ENCODE measurements around the gene SNN.

The SNN gene

DNA sequence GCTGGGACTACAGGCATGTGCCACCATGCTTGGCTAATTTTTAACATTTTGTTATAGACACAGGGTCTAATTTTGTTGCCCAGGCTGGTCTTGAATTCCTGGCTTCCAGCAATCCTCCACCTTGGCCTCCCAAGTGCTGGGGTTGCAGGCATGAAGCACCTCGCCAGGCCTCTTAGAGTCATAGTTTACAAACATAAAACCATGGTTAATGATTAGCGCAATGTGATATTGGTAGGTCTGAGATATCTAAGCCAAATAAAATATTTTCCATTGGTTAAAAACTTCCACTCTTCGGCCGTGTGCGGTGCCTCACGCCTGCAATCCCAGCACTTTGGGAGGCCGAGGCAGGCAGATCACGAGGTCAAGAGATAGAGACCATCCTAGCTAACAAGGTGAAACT, 57.8 kb downstream of the SNN start:
- Histone ChIP-seq H3K36me3 (ENCODE audit: control insufficient read depth in 1 of 2, insufficient read depth in 2 of 2, low read length in 2 of 2) (peaks cover 28 to 33% of the 10 kb centered on the region in 2 experiments), H2AFZ (ENCODE audit: insufficient read depth, low read length, poor library complexity) (no peak overlapping the region), H3K4ac (ENCODE audit: low read depth, low read length) (no peak overlapping the region), H3K18ac (ENCODE audit: low read length) (no peak overlapping the region), H3K79me1 (ENCODE audit: low read length) (no peaks in the 10 kb centered on the region), H3K9ac (ENCODE audit: low read length) (no peak overlapping the region), H3K4me1 (ENCODE audit: control insufficient read depth in 1 of 2, insufficient read depth in 2 of 2, low read length in 2 of 2) (no peaks in the 10 kb centered on the region), H3K4me3 (ENCODE audit: low read depth, low read length) (no peak overlapping the region), H3K79me2 (ENCODE audit: control insufficient read depth, insufficient read depth, low read length, poor library complexity) (no peaks in the 10 kb centered on the region), H3K9me3 (ENCODE audit: insufficient read depth, low read depth, low read length) (no peaks in the 10 kb centered on the region), H2BK12ac (ENCODE audit: low read length) (no peak overlapping the region), H3K14ac (ENCODE audit: low read length) (no peak overlapping the region), H3K27ac (ENCODE audit: low read depth, low read length) (no peak overlapping the region), H3K4me2 (ENCODE audit: low read length) (no peak overlapping the region), H2BK120ac (ENCODE audit: insufficient read depth, low read length, poor library complexity) (no peak overlapping the region), H2BK5ac (ENCODE audit: low read depth, low read length, poor library complexity) (no peak overlapping the region), H4K8ac (ENCODE audit: low read depth, low read length) (no peak overlapping the region), H4K12ac (ENCODE audit: low read depth, low read length) (no peak overlapping the region), H4K91ac (ENCODE audit: low read depth, low read length) (no peak overlapping the region), H3K23ac (ENCODE audit: low read length) (no peak overlapping the region), H2AK5ac (ENCODE audit: low read length) (no peak overlapping the region), H3K27me3 (ENCODE audit: insufficient read depth, low read length) (no peaks in the 10 kb centered on the region)
- DNase-seq, result no peak
- WGBS (ENCODE audit: extremely low coverage, insufficient coverage, insufficient read length), result no CpG with 5 or more reads among the region's 8 CpGs

DNA sequence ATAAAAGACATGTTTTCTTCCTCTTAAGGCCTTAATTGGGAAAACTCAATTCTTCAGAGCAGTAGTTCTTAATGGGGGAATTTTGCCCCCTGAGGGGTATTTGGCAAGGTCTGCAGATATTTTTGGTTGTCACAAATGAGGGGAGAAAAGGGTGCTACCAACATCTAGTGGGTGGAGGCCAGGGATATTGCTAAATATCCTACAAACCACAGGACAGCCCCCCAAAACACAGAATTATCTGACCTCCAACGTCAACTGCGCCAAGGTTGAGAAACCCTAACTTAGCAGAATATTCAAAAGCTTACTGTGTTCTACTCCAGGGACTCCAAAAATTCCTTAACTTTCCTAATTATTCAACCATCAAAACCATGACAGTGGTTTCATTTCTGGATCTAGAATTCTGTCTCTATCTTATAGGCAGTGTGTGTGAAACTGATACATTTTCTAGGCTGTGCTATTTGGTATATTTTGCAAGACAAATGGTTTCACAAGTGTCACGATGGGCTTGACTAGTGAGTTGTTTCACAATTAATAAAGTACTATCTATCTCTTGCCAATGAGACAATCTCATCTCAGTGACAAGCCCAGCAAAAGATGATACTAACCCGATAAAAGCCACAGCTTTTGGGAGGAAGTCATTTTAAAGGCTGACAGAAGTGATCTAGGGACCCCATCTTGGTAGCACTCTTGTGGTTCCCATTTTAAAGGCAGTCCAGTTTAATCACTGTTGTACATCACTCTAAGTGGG, 59.7 kb downstream of the SNN start:
- Histone ChIP-seq H3K4me1 (ENCODE audit: control insufficient read depth in 1 of 2, insufficient read depth in 2 of 2, low read length in 2 of 2) (no peaks in the 10 kb centered on the region), H3K18ac (ENCODE audit: low read length) (no peak overlapping the region), H2AFZ (ENCODE audit: insufficient read depth, low read length, poor library complexity) (no peak overlapping the region), H3K79me2 (ENCODE audit: control insufficient read depth, insufficient read depth, low read length, poor library complexity) (no peaks in the 10 kb centered on the region), H3K4ac (ENCODE audit: low read depth, low read length) (no peak overlapping the region), H2BK5ac (ENCODE audit: low read depth, low read length, poor library complexity) (no peak overlapping the region), H3K27ac (ENCODE audit: low read depth, low read length) (no peak overlapping the region), H3K4me2 (ENCODE audit: low read length) (no peak overlapping the region), H2AK5ac (ENCODE audit: low read length) (no peak overlapping the region), H3K23ac (ENCODE audit: low read length) (no peak overlapping the region), H3K27me3 (ENCODE audit: insufficient read depth, low read length) (no peaks in the 10 kb centered on the region), H3K79me1 (ENCODE audit: low read length) (no peaks in the 10 kb centered on the region), H4K91ac (ENCODE audit: low read depth, low read length) (no peak overlapping the region), H4K8ac (ENCODE audit: low read depth, low read length) (no peak overlapping the region), H4K12ac (ENCODE audit: low read depth, low read length) (no peak overlapping the region), H3K9me3 (ENCODE audit: insufficient read depth, low read depth, low read length) (no peaks in the 10 kb centered on the region), H2BK12ac (ENCODE audit: low read length) (no peak overlapping the region), H3K36me3 (ENCODE audit: control insufficient read depth in 1 of 2, insufficient read depth in 2 of 2, low read length in 2 of 2) (peaks cover 28 to 32% of the 10 kb centered on the region in 2 experiments), H3K9ac (ENCODE audit: low read length) (no peak overlapping the region), H2BK120ac (ENCODE audit: insufficient read depth, low read length, poor library complexity) (no peak overlapping the region), H3K14ac (ENCODE audit: low read length) (no peak overlapping the region), H3K4me3 (ENCODE audit: low read depth, low read length) (no peak overlapping the region)
- no CpG with 5 or more reads among the region's 4 CpGs for WGBS (ENCODE audit: extremely low coverage, insufficient coverage, insufficient read length)
- no peak for DNase-seq

Measured in trophoblast cell (in vitro differentiated cells and primary cell).